ENCODE data around the gene CEP68.

Gene CEP68

DNA sequence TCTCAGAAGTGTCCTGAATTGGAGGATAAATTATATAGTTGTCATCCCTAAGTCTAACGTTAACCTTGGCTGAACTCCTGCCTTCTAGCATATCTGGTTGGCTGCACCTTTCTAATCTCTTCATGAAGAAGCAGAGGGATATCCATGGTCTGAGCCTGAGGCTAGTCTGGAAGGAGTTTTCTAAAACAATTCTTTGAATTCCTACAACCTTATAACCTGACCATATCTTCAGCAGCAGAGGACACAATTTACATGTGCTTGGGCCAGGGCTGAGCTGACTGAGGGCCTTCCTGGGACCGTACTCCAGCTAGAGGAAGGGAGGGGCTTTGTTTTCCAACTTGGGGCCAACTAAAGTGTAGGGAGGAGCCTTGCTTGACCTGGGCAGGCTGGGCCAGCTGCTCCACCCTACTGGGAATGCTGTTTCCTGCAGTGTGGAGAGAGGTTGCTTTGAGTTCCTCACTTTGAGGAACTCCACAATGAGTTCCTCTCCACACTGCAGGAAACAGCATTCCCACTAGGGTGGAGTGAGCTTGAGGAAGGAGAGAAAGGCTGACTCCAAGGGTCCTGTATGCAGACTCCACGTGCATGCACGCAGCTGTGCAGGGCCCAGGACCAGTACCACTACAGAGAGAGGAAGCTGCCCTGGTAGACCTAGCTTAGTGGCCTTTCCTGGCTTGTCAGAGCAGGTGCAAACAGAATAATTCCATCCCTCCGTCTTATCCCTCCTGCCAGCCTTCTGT is 19.6 kb downstream of the CEP68 start:
- H3K27ac ChIP-seq: no peak overlapping the region
- no peak for DNase-seq (ENCODE audit: low read depth, low spot score)

GRCh38 chr2:65076345-65076710 is 20.1 kb downstream of the CEP68 start:
- no peak for DNase-seq (ENCODE audit: low read depth, low spot score)
- no peak overlapping the region for H3K27ac ChIP-seq

DNA sequence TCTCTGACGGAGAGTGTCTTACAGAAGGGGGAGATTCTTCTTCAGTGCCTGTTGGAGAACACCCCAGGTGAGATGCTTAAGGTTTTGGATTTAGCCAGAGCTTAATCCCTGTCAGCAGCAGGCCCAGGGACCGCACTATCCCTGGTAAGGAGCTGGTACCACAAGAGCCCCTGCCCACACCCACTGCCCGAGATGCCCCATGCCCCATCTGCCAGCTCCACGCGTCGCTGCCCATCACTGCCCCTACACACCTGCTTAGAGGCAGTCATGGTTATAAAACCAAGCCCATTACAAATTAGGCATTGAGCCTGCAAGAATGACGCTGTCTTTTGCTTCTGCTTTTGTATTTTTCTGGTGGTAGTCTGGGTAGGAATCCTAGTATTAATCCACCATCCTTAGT is 21.7 kb downstream of the CEP68 start:
- DNase-seq (ENCODE audit: low read depth, low spot score): no peak
- H3K27ac ChIP-seq: no peak overlapping the region

GRCh38 chr2:65079017-65079416 is 22.8 kb downstream of the CEP68 start:
- H3K27ac ChIP-seq: no peak overlapping the region
- DNase-seq (ENCODE audit: low read depth, low spot score): no peak

DNA sequence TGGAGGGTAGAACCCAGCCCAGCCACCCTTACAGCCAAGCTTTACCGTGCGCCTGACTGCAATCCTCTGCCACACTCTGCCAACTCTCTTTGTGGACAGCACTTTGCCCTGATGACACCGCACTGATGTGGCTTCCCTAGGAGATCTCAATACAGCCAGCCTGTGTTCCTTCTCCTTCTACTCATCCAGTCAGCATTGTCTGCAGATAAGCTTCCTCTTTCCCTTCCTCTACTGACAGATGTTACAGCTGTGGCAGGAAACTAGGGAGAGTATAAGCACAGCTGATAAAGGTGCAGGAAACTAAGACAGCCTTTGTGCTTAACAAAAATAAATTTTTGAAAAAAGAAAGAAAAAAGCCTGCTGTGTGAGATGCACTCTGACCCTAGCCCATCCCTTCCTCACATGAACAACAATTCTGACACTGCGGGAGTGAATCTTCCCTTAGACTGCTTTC is 25.0 kb downstream of the CEP68 start:
- DNase-seq (ENCODE audit: low read depth, low spot score): no peak
- H3K27ac ChIP-seq: no peak overlapping the region

DNA sequence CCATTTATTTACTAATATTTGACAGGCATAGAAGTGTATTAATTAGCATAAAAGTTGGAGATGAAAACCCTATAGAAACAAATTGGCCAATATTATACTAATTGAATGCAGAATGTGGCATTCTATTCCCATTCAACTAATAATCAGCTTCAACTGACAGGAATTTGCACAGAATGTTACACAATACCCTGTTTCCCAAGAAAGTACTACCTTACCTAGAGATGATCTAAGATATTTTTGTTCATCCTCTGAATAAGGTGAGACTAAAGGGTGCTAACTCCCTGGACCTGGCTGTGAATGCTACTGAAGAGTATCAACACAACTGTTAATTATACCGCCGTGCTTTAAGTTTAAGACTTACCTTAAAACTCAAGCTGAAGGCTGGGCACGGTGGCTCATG is 28.9 kb downstream of the CEP68 start:
- no peak overlapping the region for H3K27ac ChIP-seq
- DNase-seq (ENCODE audit: low read depth, low spot score): no peak

DNA sequence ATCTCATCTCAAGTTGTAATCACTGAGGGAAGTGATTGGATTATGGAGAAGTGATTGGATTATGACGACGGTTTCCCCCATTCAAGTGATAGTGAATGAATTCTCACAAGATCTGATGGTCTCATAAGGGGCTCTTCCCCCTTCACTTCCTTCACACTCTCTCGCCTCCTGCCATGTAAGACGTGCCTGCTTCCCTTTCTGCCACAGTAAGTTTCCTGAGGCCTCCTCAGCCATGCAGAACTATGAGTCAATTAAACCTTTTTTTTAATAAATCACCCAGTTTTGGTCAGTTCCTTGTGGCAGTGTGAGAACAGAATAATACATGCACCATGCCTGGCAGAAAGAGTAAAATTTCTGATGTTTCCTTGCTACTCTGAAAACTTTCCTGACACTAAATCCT is 36.6 kb downstream of the CEP68 start:
- H3K27ac ChIP-seq: no peak overlapping the region
- no peak for DNase-seq (ENCODE audit: low read depth, low spot score)

- no peak overlapping the region for H3K27ac ChIP-seq
- no peak for DNase-seq (ENCODE audit: low read depth, low spot score)
Observed at GRCh38 chr2:65093211-65093610, 37.0 kb downstream of the CEP68 start.

- DNase-seq (ENCODE audit: low read depth, low spot score): no peak
Observed at GRCh38 chr2:65096948-65097347, 40.7 kb downstream of the CEP68 start.

DNA sequence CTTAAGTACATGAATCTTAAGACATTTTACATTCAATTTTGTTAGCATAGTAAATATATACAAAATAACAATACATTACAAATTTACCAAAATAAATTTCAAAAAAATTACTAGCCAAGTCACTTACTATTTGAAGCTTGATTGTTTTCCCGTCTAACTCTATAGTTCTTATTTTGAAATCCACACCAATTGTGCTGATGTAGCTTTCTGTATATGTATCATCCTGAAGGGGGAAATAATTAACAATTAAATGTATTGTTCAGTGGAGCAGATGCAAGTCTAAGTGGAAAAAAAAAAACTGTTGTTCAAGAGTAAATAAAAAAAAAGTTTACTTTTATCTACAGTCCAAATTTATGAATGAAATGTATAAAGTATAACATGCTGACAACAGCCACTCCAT is 41.6 kb downstream of the CEP68 start:
- H3K27ac ChIP-seq: no peak overlapping the region
- DNase-seq (ENCODE audit: low read depth, low spot score): no peak

More at GRCh38 chr2:65096948-65097347, 40.7 kb downstream of the CEP68 start:
- no peak overlapping the region for H3K27ac ChIP-seq

GRCh38 chr2:65098741-65099140 is 42.5 kb downstream of the CEP68 start:
- H3K27ac ChIP-seq: no peak overlapping the region
- no peak for DNase-seq (ENCODE audit: low read depth, low spot score)

DNA sequence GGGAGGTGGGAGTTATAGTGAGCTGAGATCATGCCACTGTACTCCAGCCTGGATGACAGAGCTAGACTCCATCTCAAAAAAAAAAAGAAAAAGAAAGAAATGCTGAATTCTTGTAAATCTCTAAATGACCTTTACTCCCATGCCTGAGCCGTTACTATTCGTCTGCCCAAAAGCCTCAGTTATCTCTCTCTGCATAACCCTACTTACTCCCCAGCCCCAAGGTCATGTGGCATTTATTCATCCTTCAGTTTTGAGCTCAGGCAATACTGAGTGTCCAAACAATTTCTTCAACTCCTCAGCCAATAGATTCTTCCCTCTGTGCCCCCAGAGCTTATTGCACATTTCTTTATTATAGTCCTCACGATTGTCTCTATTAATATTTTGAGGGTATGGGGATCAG is 44.9 kb downstream of the CEP68 start:
- no peak overlapping the region for H3K27ac ChIP-seq
- no peak for DNase-seq (ENCODE audit: low read depth, low spot score)

DNA sequence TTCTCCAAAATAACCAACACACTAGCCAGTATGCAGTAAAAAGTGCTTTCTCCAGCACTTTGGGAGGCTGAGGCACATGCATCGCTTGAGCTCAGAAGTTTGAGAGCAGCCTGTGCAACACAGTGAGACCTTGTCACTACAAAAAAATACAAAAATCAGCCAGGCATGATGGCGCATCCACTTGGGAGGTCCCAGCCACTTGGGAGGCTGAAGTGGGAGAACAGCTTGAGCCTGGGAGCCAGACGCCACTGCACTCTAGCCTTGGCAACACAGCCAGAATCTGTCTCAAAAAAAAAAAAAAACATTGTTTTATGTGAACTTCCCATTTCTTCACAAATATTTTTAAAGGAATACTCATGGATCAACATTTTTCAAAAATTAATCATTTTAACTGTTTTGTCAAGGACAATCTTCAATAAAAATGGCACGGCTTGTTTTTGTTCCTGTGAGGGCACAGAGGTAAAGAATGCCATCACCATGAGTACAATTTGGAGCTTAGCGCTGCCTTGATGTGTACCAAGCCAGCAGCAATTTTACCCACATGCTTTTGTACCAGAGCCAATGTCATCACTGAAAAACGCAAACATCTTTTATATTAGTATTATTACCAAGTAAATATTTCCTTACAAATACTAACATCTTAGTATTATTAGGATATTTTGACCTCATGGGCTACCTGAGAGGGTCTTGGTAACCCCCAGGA is 46.9 kb downstream of the CEP68 start:
- no peak for DNase-seq (ENCODE audit: low read depth, low spot score)
- no peak overlapping the region for H3K27ac ChIP-seq

- no peak for DNase-seq (ENCODE audit: low read depth, low spot score)
- no peak overlapping the region for H3K27ac ChIP-seq
Observed at GRCh38 chr2:65107530-65107929, 51.3 kb downstream of the CEP68 start.

- DNase-seq (ENCODE audit: low read depth, low spot score): no peak
- no peak overlapping the region for H3K27ac ChIP-seq
Observed at GRCh38 chr2:65108780-65109179, 52.6 kb downstream of the CEP68 start.

GRCh38 chr2:65112633-65113032 is 56.4 kb downstream of the CEP68 start:
- no peak overlapping the region for H3K27ac ChIP-seq
- DNase-seq (ENCODE audit: low read depth, low spot score): no peak

DNA sequence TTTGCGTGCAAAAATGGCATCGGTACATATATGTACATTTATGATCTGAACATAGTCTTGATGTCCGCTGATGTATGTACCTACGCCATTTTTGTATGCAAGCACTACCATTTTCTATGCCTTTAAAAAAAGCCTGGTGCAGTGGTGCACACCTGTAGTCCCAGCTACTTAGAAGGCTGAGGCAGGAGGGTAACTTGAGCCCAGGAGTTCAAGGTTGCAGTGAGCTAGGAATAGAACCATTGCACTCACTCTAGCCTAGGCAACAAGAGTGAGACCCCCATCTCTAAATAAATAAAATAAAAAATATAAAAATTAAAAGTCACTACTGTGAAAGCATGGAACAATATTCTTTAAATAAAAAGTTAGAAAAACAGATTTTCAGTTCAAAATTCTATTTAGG is 57.0 kb downstream of the CEP68 start:
- DNase-seq (ENCODE audit: low read depth, low spot score): no peak
- H3K27ac ChIP-seq: no peak overlapping the region

DNA sequence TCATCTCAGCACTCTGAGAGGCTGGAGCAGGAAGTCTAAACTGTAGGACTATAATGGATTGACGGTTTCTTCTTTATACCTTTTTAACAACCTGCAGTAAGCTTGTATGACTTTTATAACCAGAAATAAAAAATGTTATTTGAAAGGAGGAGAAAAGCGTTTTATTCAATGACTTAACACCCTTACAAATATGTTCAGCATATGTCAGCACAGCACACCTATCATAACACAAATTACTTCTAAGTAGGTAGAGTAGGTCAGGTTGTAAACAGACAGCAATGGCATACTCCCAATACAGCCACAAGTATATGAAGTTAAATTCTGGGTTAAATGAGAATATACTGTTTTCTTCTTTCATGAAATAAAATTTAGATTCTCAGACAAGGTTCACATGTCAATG is 57.6 kb downstream of the CEP68 start:
- no peak overlapping the region for H3K27ac ChIP-seq

GRCh38 chr2:65114921-65115320 is 58.7 kb downstream of the CEP68 start:
- H3K27ac ChIP-seq: no peak overlapping the region
- DNase-seq (ENCODE audit: low read depth, low spot score): no peak

More for the DNA sequence above, 57.6 kb downstream of the CEP68 start:
- no peak for DNase-seq (ENCODE audit: low read depth, low spot score)

DNA sequence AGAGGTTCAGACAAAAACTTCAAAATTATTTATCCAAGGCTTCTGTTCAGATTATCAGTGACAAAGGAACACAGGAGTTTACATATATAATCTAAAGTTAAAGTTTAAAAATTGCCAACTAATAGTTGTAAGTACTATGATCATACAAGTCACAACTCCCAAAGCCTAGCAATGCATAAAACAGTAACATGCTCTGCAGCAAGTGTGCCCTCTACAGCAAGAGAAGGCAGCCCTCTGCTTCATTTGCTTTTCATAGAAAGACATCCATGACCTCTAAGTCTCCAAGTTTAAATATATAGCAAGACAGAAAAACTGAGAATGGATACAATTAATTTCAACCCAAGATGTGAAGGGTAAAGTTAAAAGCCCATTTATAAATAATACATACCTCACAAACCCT is 60.4 kb downstream of the CEP68 start:
- no peak for DNase-seq (ENCODE audit: low read depth, low spot score)
- H3K27ac ChIP-seq: no peak overlapping the region

DNA sequence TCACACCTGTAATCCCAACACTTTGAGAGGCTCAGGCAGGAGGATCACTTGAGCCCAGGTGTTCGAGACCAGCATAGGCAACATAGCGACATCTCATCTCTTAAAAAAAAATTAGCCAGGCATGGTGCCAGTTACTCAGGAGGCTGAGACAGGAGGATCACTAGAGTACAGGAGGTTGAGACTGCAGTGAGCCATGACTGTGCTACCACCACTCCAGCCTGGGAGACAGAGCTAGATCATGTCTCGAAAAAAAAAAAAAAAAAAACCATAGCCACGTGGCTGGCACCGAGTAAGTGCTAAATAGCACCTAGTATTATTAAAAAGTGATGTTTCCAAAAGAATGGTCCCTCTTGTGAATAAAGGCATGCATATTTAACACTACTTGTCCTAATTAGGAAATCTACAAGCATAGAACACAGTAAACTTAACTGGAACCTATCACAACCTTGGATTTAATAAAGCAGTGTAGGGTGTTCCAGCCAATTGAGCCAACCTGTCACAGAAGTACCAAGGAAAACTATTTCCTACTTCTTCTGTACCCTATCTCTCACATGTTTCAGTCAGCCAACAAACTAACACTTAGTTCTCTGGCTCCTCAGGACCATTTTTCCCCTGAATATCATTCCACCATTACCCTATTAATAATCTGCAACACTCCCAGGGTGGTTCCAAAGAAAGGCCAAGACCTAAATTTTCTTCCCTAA is 64.9 kb downstream of the CEP68 start:
- no peak overlapping the region for H3K27ac ChIP-seq

More for the DNA sequence above, 64.9 kb downstream of the CEP68 start:
- DNase-seq (ENCODE audit: low read depth, low spot score): no peak

All from epithelial cell of prostate (primary cell).